ENCODE measurements around the gene NCOR1. TPM values are rescaled to one million over a fixed set of nuclear protein-coding genes. Genes with fewer than 3 reads are reported as not detected.
"Not testable (repeated sequence)": the region's sequence is repeated elsewhere in the genome, so short reads cannot be mapped to it uniquely, and the experiment has no call there.

NCOR1 gene
- total RNA-seq, 5 donors from 2014 or later (not counting 1 experiment from before 2014, with no cell fraction given), result 134 to 173 (median 152) TPM

GRCh38 chr17:16197276-16197675 lies 18.1 kb downstream of the NCOR1 start:
- ChIA-PET POLR2A (interaction anchor here in 1 of 2 donors (0.7 kb wide), 1 partner anchor 25 kb away, joined by 4 read pairs; no protein-coding TSS in a partner anchor), CTCF (no interaction called here)
- no peak overlapping the region for H3K27ac Mint-ChIP-seq
- Histone ChIP-seq H3K4me3 (ENCODE audit: control insufficient read depth in 1 of 2, extremely low read depth in 1 of 2, low read length in 1 of 2) (no peak overlapping the region), H3K27me3 (replicated peaks in 1 of 2; ENCODE audit: control insufficient read depth in 2 of 2, extremely low read depth in 1 of 2, insufficient read depth in 2 of 2, low read length in 1 of 2) (no peaks in the 10 kb centered on the region), H3K4me1 (ENCODE audit: control insufficient read depth in 1 of 2, extremely low read depth in 1 of 2, insufficient read depth in 2 of 2, low read length in 2 of 2) (peaks cover 2 to 5% of the 10 kb centered on the region in 2 experiments), H3K9me3 (no peaks in the 10 kb centered on the region), H3K36me3 (ENCODE audit: control insufficient read depth in 2 of 2, extremely low read depth in 1 of 2, insufficient read depth in 1 of 2, low read length in 1 of 2) (peaks cover 0 to 12% of the 10 kb centered on the region in 2 donors), H3K27ac (ENCODE audit: low read length) (no peak overlapping the region)
- peaks cover 42 to 57% (median 54%) of the 10 kb centered on the region in 3 donors for H3K4me1 Mint-ChIP-seq
- no peaks in the 10 kb centered on the region for H3K27me3 Mint-ChIP-seq
- ATAC-seq (replicated peaks in 1 of 4) (no peak), DNase-seq (no peak)
- WGBS (ENCODE audit: insufficient coverage), result no CpG with 5 or more reads among the region's 1 CpG
- no peaks in the 10 kb centered on the region for H3K9me3 Mint-ChIP-seq
- peaks cover 31% of the 10 kb centered on the region for H3K36me3 Mint-ChIP-seq
- H3K4me3 Mint-ChIP-seq, result no peak overlapping the region

- CTCF ChIA-PET; H3K4me3 ChIP-seq (ENCODE audit: control insufficient read depth in 1 of 2, extremely low read depth in 1 of 2, low read length in 1 of 2); H3K27ac ChIP-seq (ENCODE audit: low read length); DNase-seq; H3K27me3 ChIP-seq (replicated peaks in 1 of 2; ENCODE audit: control insufficient read depth in 2 of 2, extremely low read depth in 1 of 2, insufficient read depth in 2 of 2, low read length in 1 of 2); H3K27me3 Mint-ChIP-seq; H3K9me3 ChIP-seq; H3K9me3 Mint-ChIP-seq; ATAC-seq (replicated peaks in 1 of 4); H3K4me1 ChIP-seq (ENCODE audit: control insufficient read depth in 1 of 2, extremely low read depth in 1 of 2, insufficient read depth in 2 of 2, low read length in 2 of 2): not testable (repeated sequence)
- Mint-ChIP-seq H3K27ac (peak overlapping the region; percentile 69 to 71), H3K36me3 (peaks cover 44% of the 10 kb centered on the region), H3K4me1 (peaks cover 30 to 48% (median 45%) of the 10 kb centered on the region in 3 donors), H3K4me3 (peak overlapping the region in 1 of 3 donors; percentile 26)
- peaks cover 0 to 36% of the 10 kb centered on the region in 2 donors for H3K36me3 ChIP-seq (ENCODE audit: control insufficient read depth in 2 of 2, extremely low read depth in 1 of 2, insufficient read depth in 1 of 2, low read length in 1 of 2)
- WGBS (ENCODE audit: insufficient coverage), result no CpG with 5 or more reads among the region's 2 CpGs
- POLR2A ChIA-PET, result interaction anchor here (0.6 to 0.9 kb wide), 2 partner anchors 8 to 913 kb away, joined by 3 read pairs; no protein-coding TSS in a partner anchor
These were observed 21.0 kb downstream of the NCOR1 start for GRCh38 chr17:16194307-16194835.

GRCh38 chr17:16191604-16192003 lies 23.7 kb downstream of the NCOR1 start:
- WGBS (ENCODE audit: insufficient coverage), result no CpG with 5 or more reads among the region's 3 CpGs
- ATAC-seq (replicated peaks in 1 of 4) (no peak), DNase-seq (no peak)
- H3K4me1 ChIP-seq (ENCODE audit: control insufficient read depth in 1 of 2, extremely low read depth in 1 of 2, insufficient read depth in 2 of 2, low read length in 2 of 2), result no peaks in the 10 kb centered on the region
- no peaks in the 10 kb centered on the region for H3K9me3 ChIP-seq
- H3K36me3 ChIP-seq (ENCODE audit: control insufficient read depth in 2 of 2, extremely low read depth in 1 of 2, insufficient read depth in 1 of 2, low read length in 1 of 2), result peaks cover 0 to 32% of the 10 kb centered on the region in 2 donors
- Mint-ChIP-seq H3K36me3 (peaks cover 34% of the 10 kb centered on the region), H3K4me3 (no peak overlapping the region), H3K27me3 (no peaks in the 10 kb centered on the region), H3K4me1 (peaks cover 19 to 45% (median 36%) of the 10 kb centered on the region in 3 donors), H3K9me3 (no peaks in the 10 kb centered on the region), H3K27ac (peak overlapping the region in 1 of 2 donors; percentile 19)
- CTCF ChIA-PET, result no interaction called here
- no peak overlapping the region for H3K4me3 ChIP-seq (ENCODE audit: control insufficient read depth in 1 of 2, extremely low read depth in 1 of 2, low read length in 1 of 2)
- H3K27me3 ChIP-seq (replicated peaks in 1 of 2; ENCODE audit: control insufficient read depth in 2 of 2, extremely low read depth in 1 of 2, insufficient read depth in 2 of 2, low read length in 1 of 2), result no peaks in the 10 kb centered on the region
- POLR2A ChIA-PET, result no interaction called here
- no peak overlapping the region for H3K27ac ChIP-seq (ENCODE audit: low read length)

GRCh38 chr17:16190703-16191360 lies 24.5 kb downstream of the NCOR1 start:
- H3K27me3 ChIP-seq (replicated peaks in 1 of 2; ENCODE audit: control insufficient read depth in 2 of 2, extremely low read depth in 1 of 2, insufficient read depth in 2 of 2, low read length in 1 of 2), result no peaks in the 10 kb centered on the region
- H3K4me1 ChIP-seq (ENCODE audit: control insufficient read depth in 1 of 2, extremely low read depth in 1 of 2, insufficient read depth in 2 of 2, low read length in 2 of 2), result no peaks in the 10 kb centered on the region
- WGBS (ENCODE audit: insufficient coverage), result 100% methylated on average over 1 of the region's 4 CpGs
- no peak for ATAC-seq (replicated peaks in 1 of 4)
- ChIA-PET CTCF (interaction anchor here in 1 of 2 donors (0.7 kb wide), 1 partner anchor 10 kb away, joined by 3 read pairs; no protein-coding TSS in a partner anchor), POLR2A (no interaction called here)
- H3K36me3 ChIP-seq (ENCODE audit: control insufficient read depth in 2 of 2, extremely low read depth in 1 of 2, insufficient read depth in 1 of 2, low read length in 1 of 2), result peaks cover 0 to 36% of the 10 kb centered on the region in 2 donors
- no peak overlapping the region for H3K4me3 ChIP-seq (ENCODE audit: control insufficient read depth in 1 of 2, extremely low read depth in 1 of 2, low read length in 1 of 2)
- Mint-ChIP-seq H3K36me3 (peaks cover 38% of the 10 kb centered on the region), H3K4me3 (no peak overlapping the region), H3K27me3 (no peaks in the 10 kb centered on the region), H3K27ac (peak overlapping the region in 1 of 2 donors; percentile 48), H3K4me1 (peaks cover 20 to 46% (median 37%) of the 10 kb centered on the region in 3 donors), H3K9me3 (no peaks in the 10 kb centered on the region)
- no peak overlapping the region for H3K27ac ChIP-seq (ENCODE audit: low read length)
- no peaks in the 10 kb centered on the region for H3K9me3 ChIP-seq
- DNase-seq, result no peak

- H3K9me3 ChIP-seq, result no peaks in the 10 kb centered on the region
- ChIA-PET CTCF (interaction anchor here in 1 of 2 donors (0.6 to 1.2 kb wide), 2 partner anchors 12 to 20 kb away, joined by 5 to 10 read pairs; no protein-coding TSS in a partner anchor), POLR2A (no interaction called here)
- H3K27me3 Mint-ChIP-seq, result no peaks in the 10 kb centered on the region
- no peak overlapping the region for H3K4me3 ChIP-seq (ENCODE audit: control insufficient read depth in 1 of 2, extremely low read depth in 1 of 2, low read length in 1 of 2)
- no peak for ATAC-seq (replicated peaks in 1 of 4)
- no peaks in the 10 kb centered on the region for H3K27me3 ChIP-seq (replicated peaks in 1 of 2; ENCODE audit: control insufficient read depth in 2 of 2, extremely low read depth in 1 of 2, insufficient read depth in 2 of 2, low read length in 1 of 2)
- H3K4me1 ChIP-seq (ENCODE audit: control insufficient read depth in 1 of 2, extremely low read depth in 1 of 2, insufficient read depth in 2 of 2, low read length in 2 of 2), result no peaks in the 10 kb centered on the region
- no peak for DNase-seq
- H3K4me1 Mint-ChIP-seq, result peaks cover 27 to 47% (median 35%) of the 10 kb centered on the region in 3 donors
- H3K36me3 Mint-ChIP-seq, result peaks cover 46% of the 10 kb centered on the region
- peaks cover 0 to 44% of the 10 kb centered on the region in 2 donors for H3K36me3 ChIP-seq (ENCODE audit: control insufficient read depth in 2 of 2, extremely low read depth in 1 of 2, insufficient read depth in 1 of 2, low read length in 1 of 2)
- H3K27ac Mint-ChIP-seq, result no peak overlapping the region
- H3K4me3 Mint-ChIP-seq, result no peak overlapping the region
- H3K27ac ChIP-seq (ENCODE audit: low read length), result no peak overlapping the region
- 80% methylated on average over 1 of the region's 3 CpGs for WGBS (ENCODE audit: insufficient coverage)
- no peaks in the 10 kb centered on the region for H3K9me3 Mint-ChIP-seq
These were observed 25.5 kb downstream of the NCOR1 start for GRCh38 chr17:16189791-16190348.

- Histone ChIP-seq H3K4me1 (ENCODE audit: control insufficient read depth in 1 of 2, extremely low read depth in 1 of 2, insufficient read depth in 2 of 2, low read length in 2 of 2) (no peaks in the 10 kb centered on the region), H3K36me3 (ENCODE audit: control insufficient read depth in 2 of 2, extremely low read depth in 1 of 2, insufficient read depth in 1 of 2, low read length in 1 of 2) (peaks cover 0 to 47% of the 10 kb centered on the region in 2 donors), H3K4me3 (ENCODE audit: control insufficient read depth in 1 of 2, extremely low read depth in 1 of 2, low read length in 1 of 2) (no peak overlapping the region), H3K9me3 (no peaks in the 10 kb centered on the region), H3K27ac (ENCODE audit: low read length) (no peak overlapping the region), H3K27me3 (replicated peaks in 1 of 2; ENCODE audit: control insufficient read depth in 2 of 2, extremely low read depth in 1 of 2, insufficient read depth in 2 of 2, low read length in 1 of 2) (no peaks in the 10 kb centered on the region)
- H3K4me1 Mint-ChIP-seq, result peaks cover 40 to 56% (median 43%) of the 10 kb centered on the region in 3 donors
- no peaks in the 10 kb centered on the region for H3K27me3 Mint-ChIP-seq
- no CpG with 5 or more reads among the region's 5 CpGs for WGBS (ENCODE audit: insufficient coverage)
- H3K4me3 Mint-ChIP-seq, result no peak overlapping the region
- H3K36me3 Mint-ChIP-seq, result peaks cover 44% of the 10 kb centered on the region
- no peaks in the 10 kb centered on the region for H3K9me3 Mint-ChIP-seq
- POLR2A ChIA-PET, result interaction anchor here in 1 of 2 donors (0.7 kb wide), 1 partner anchor 17 kb away, joined by 9 read pairs; no protein-coding TSS in a partner anchor
- DNase-seq (no peak), ATAC-seq (replicated peaks in 1 of 4) (no peak)
- no peak overlapping the region for H3K27ac Mint-ChIP-seq
- CTCF ChIA-PET, result interaction anchor here in 1 of 2 donors (0.7 kb wide), 1 partner anchor 35 kb away, joined by 5 read pairs; no protein-coding TSS in a partner anchor
These were observed 27.7 kb downstream of the NCOR1 start for GRCh38 chr17:16187642-16188041.
